NCI-H2029 (cell line): ENCODE data around the gene EDNRA.

Experiments
- DNase-seq: peaks from one replicate; lab custom pipeline; 2025; lab: John Stamatoyannopoulos, UW

Gene EDNRA

DNA sequence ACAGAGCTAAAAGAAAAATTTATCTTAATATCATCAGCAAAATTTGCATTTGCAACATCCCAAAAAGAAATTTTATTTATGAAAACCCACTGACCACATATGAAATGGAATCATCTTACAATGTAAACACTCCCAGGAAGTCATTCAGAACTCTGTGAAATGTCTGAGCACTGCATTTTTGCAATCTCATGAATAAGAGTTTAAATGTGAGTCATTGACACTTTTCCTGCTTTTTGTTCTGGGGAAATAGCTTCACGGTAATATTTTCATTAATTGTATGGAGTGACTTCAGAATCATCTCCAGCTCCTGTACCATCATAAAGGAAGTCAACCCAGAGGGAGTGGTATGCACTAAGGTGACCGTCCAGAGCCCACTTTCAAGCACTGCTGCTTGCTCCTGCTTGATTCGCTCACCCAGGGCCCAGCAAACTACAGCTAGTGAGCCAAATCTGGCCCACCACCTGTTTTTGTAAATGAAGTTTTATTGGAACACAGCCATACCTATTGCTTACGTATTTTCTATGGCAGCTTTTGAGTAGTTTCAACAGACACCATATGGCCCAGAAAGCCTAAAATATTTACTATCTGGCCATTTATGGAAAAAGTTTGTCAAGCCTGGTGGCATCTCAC, 17.2 kb downstream of the EDNRA start:
- DNase-seq: no peak

DNA sequence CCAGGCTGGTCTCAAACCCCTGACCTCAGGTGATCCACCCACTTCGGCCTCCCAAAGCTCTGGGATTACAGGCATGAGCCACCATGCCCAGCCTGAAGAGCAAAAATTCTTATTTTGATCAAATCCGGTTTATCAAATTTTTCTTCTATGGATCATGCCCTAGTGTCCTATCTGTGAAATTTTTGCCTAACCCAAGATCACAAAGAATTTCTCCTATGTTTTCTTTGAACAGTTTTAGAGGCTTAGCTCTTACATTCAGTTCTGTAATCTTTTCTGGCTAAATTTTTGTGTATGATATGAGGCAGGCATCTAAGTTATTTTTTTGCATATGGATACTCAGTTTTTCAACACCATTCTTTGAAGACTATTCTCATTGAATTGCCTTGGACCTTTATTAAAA, 27.4 kb downstream of the EDNRA start:
- no peak for DNase-seq

DNA sequence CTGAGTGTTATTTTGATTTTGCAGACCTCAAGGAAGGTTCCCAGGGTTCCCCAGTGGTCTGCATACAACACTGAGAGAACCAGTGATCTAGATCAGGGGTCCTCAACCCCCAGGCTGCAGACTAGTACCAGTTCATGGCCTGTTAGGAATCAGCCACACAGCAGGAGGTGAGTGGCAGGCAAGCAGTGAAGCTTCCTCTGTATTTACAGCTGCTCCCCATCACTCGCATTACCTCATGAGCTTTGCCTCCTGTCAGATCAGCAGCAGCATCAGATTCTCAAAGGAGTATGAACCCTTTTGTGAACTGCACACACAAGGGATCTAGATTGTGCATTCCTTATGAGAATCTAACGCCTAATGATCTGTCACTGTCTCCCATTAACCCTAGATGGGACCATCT, 28.5 kb downstream of the EDNRA start:
- no peak for DNase-seq

GRCh38 chr4:147510962-147511668, 30.2 kb downstream of the EDNRA start:
- DNase-seq: no peak

DNA sequence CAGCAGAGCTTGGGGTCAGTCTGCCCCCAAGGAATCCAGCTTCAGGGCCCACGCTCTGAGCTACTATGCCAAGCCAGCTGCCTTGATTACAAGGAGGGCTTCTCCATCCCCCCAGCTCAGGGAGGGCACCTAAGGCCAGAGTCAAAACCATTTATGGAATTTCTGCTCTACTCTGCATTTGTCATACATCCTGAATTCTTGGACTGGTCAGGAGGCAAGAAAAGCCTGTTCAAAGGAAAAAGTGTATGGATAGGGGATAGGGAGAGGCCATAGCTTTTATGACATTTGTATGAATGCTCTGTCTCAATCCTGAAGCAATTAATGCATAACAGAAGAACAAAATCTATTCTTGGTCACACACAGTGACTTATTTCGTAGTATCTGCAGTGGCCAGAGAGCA, 32.2 kb downstream of the EDNRA start:
- no peak for DNase-seq

DNA sequence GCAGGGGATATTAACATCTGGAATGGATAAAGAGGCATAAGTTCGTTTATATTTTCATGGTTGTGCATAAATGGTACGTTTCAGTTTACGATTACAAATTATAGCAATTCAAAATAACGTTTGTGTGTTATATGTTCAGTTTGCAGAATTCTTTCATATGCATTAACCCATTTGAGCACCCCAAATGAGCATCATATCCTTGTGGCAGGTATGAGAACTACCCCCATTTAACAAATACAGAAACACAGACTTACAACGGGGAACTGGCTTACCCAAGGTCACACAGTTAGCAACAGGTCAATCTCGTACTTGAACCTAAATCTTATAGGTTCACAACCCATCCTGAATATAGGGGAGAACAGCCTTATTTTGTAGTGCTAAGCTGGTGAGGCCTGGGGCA, 33.1 kb downstream of the EDNRA start:
- no peak for DNase-seq

GRCh38 chr4:147515220-147515936, 34.5 kb downstream of the EDNRA start:
- DNase-seq: no peak

- DNase-seq: no peak
Measured at GRCh38 chr4:147516133-147516532, 35.2 kb downstream of the EDNRA start.

DNA sequence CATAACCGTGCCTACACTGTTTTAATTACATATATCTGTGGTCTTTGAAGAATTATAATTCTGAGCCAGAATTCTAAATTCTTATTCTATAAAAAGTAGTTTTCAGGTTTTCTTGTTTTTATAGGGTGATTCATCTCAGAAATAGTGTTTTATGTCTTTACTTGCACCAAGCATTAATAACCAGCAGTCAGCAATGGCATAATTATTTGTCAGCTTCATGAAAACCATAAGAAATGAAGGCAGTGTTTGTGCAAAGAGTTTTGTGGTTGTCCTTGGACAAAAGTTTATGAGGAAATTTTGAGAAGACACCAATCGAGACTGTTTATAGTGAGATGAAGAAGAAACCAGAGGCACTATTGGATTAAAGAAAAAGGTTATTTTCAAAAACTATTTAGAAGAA, 37.2 kb downstream of the EDNRA start:
- no peak for DNase-seq

DNA sequence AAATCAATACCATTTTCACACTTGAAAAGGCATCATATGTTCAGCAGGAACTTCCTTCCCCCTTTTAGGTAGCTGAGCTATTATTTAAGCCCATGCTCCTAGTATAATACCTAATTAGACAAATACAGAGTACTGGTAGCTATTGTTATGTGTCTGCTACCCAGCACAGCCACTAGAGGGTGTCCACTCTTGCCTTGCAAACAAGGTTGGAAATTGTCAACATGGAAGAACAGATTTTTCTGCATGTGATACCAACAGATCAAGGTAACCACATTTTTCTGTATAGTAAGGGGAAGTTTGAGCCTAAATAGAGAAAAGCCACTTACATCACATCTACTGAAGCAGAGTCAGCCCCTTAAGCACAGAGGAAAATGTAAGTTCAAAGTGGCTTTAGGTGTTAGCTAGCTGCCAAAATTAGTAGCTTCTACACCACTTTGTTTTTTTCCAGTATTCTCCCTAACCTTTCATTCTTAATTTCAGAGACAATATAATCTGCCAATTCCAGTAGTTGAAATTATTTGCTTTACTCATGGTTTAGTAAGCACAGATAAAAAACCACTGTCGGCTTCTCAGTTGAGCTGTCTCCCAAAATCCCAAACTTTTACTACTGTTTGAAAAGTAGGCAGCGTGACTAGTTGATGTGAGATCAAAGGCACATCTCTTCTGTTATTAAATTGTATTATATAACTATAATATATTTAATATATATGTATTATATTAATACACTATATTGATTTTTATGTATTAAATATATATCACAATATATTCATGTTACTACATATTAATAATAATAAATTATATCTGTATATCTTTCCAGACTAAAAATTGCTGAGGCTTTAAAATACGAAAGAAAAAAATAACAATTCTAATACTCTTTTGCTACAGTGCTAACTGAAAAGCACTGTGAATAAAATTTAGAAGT, 38.2 kb downstream of the EDNRA start:
- DNase-seq: peak; percentile 13

GRCh38 chr4:147524601-147525000, 43.7 kb downstream of the EDNRA start:
- no peak for DNase-seq

DNA sequence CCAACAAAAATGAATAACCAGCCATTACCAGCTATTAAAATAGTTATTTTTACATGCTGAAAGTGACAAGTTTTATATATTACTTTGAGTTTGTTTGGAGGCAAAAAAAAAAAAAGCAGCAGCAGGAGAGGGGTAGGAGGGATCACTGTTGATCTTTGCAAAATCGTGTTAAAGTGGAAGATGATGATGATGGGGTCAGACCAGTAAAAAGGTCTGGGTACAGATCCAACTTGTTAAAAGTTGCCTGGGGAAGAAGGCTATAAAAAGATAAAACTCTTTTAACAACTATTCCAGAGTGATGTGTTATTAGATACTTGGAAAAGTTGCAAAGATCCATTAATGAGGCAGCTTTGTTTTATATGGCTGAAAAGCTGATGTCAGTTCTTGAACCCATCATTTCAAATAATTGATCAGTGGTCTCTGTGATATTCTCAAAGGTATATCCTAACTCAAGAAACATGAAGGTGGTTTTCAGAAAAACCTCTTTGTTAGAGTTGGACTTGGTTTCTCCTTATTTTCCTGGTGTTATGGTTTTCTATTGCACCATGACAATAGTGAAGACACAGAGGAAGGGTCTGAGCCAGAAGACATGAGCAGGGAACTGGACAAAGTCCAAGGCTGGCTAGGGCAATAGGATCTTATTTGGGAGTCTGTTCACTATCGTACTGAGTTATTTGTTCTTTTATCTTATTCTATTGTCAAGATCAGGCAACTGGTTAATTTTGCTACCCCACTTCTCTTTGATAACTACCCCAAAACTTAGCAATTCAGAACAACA, 44.8 kb downstream of the EDNRA start:
- DNase-seq: no peak

DNA sequence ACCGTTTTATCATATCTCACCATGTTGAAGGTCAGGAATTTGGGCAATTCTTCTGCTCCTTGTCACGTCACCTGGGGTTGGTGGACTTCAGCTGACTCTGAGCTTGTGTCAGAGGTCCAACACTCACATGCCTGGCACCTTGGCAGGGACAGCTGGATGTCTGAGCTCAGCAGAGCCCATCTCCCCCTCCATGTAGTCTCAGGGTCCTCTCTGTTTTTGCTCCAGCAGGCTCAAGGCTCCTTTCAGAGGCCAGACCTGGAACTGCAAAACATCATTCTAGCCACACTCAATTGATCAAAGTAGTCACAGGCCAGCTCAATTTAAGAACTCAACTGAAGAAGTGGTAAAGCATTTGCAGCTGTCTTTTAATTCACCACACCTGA, 45.4 kb downstream of the EDNRA start:
- no peak for DNase-seq

DNA sequence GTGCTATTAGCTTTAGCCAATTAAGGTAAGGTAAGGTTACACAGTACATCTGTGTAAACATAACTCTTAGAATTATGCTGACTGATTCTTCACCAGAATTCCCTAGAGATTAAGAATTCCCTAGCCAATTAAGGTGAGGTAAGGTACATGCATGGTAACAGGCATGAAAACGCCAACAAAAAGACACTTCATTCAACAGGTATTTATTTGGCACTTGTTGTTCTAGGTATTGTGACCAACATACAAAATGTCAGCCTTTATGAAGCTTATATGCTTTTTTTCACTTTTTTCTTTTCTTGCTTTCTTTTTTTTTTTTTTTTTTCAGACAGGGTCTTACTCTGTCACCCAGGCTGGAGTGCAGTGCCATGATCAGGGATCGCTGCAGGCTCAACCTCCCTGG, 47.2 kb downstream of the EDNRA start:
- no peak for DNase-seq

DNA sequence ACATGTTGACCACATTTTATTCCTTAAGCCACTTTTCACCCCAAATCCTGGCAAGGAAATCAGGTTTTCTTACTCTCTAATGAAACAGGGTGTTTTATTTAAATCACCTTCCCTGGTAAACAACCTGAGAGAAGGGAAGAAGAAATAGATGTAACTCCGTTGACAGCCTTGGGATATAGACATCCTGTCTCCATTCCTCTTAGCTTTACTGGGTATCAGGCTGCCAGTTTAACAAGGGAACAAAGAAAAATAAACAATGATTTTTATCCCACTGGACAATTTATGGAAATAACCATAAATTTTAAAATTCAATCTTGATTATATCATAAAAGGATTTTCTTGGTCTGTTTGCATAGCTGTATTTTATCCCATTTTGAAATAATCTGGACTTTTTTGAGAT, 49.2 kb downstream of the EDNRA start:
- DNase-seq: no peak

DNA sequence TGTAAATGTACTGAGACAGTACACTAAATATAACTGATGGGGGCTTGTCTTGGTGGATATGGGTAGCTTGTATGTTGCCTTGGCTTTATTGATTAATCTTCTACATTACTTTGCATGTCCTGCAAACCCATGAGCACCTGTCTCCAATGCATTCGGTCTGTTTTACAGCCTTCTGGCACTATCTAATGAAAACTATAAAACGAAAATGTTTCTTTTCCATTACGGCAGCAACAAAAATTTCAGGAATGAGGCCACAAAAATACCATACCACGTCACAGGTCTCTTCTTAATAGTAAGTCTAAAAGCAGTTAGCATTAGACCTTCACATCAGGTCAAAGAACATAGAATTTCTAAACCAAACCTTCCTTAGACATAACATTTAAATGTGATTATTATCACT, 49.8 kb downstream of the EDNRA start:
- DNase-seq: no peak

- DNase-seq: no peak
Measured at GRCh38 chr4:147532896-147533295, 52.0 kb downstream of the EDNRA start.

GRCh38 chr4:147533331-147533730, 52.4 kb downstream of the EDNRA start:
- no peak for DNase-seq

GRCh38 chr4:147535124-147535523, 54.2 kb downstream of the EDNRA start:
- no peak for DNase-seq

- DNase-seq: no peak
Measured at GRCh38 chr4:147538711-147539110, 57.8 kb downstream of the EDNRA start.

- DNase-seq: no peak
Measured at GRCh38 chr4:147539959-147540358, 59.1 kb downstream of the EDNRA start.
